ENCODE data around the gene ZNF654.
"Not testable (repeated sequence)": the region's sequence is repeated elsewhere in the genome, so short reads cannot be mapped to it uniquely, and the experiment has no call there.

Gene ZNF654

DNA sequence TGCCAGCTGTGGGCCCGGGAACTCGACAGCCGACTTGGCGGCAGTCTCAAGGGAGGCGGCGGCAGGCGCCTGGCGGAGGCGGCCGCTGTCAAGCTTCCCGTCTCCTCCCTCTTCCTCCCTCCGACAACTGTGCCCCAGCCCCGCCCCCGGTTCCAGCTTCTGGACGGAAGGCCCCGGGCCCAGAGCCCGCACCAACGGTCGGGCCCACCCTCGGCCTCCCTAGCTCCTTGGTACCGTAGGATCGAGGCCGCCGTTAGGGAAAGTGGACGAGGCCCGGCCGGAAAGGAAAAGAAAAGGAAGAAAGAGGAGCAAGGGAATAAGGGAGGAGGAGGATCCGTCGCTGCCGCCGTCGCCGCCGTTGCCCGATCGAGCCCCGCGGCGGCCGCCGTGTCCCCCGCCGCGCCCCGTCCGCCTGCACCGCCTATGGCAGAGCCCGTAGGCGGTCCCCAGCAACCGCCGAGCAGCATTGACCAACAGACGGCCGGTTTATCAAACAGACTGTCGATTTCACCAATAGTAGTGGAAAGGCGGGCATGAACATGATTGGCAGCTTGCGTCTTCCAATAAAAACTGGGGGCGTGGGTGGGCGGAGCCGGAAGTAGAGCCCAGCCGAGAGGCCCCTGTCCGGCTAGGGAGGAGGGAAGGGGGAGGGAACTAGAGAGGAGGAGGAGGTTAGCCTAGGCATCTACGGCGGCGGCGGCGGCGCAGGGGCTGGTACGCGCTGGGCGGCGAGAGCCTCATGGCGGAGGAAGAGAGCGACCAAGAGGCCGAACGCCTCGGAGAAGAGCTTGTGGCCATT lies at the start of gene ZNF654, which contains the start of gene CGGBP1:
TSS of gene ZNF654 (plus strand) at position 675 of the 799 bp plus-strand sequence. CDS start at position 740, 65 bp downstream.
TSS of gene CGGBP1 (minus strand) at position 425 of the 799 bp plus-strand sequence. CDS start 3,029 bp downstream, outside the sequence.
- Mint-ChIP-seq H3K4me3 (peak within 1 kb of the TSS; percentile 99), H3K27ac (peak within 1 kb of the TSS; percentile 95), H3K36me3 (peaks cover 16% of the 10 kb centered on the region), H3K27me3 (no peaks in the 10 kb centered on the region), H3K9me3 (ENCODE audit: low read depth) (no peaks in the 10 kb centered on the region), H3K4me1 (ENCODE audit: low read depth) (peaks cover 65% of the 10 kb centered on the region)

DNA sequence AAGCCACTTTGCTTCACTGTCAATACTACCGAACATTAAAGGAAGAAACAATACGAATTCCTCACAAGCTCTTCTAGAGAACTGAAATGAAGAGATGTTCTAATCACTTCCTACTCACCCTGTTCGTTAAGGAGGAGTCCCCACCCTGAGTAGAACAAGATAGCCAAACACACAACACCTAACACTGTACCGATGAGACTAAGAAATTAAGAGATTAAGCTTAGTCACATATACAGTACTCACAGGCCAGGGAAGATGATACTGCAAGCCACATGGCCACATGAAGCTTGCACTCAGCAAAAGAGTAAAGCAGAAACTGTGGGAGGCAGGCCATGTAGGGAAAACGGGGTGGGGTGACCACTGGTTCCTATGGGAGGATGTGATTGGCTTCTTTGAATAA lies 48.2 kb upstream of the ZNF654 start:
- Mint-ChIP-seq H3K36me3 (no peaks in the 10 kb centered on the region), H3K27me3 (no peaks in the 10 kb centered on the region), H3K27ac (no peak overlapping the region), H3K4me3 (no peak overlapping the region), H3K9me3 (ENCODE audit: low read depth) (no peaks in the 10 kb centered on the region), H3K4me1 (ENCODE audit: low read depth) (no peaks in the 10 kb centered on the region)

DNA sequence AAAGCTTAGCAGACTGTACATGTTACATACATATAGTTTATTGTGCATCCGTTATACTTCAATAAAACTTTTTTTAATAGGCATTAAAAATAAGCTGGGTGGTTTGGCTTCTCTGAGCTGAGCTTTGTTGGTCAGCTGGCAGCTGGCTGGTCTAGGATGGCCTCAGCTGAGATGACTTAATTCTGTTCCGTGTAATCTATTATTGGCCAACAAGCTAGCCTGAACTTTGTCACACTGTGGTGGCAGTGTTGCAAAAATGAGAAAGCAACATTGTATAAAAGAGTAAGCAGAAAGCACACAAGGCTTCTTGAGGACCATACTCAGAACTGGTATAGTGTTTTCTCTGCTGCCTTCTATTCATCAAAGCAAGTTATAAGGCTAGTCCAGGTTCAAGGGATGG lies 45.5 kb upstream of the ZNF654 start:
- H3K4me3 Mint-ChIP-seq: no peak overlapping the region
- H3K9me3 Mint-ChIP-seq (ENCODE audit: low read depth): no peaks in the 10 kb centered on the region
- H3K27me3 Mint-ChIP-seq: peaks cover 1% of the 10 kb centered on the region
- peaks cover 3% of the 10 kb centered on the region for H3K4me1 Mint-ChIP-seq (ENCODE audit: low read depth)
- H3K27ac Mint-ChIP-seq: no peak overlapping the region
- H3K36me3 Mint-ChIP-seq: no peaks in the 10 kb centered on the region

DNA sequence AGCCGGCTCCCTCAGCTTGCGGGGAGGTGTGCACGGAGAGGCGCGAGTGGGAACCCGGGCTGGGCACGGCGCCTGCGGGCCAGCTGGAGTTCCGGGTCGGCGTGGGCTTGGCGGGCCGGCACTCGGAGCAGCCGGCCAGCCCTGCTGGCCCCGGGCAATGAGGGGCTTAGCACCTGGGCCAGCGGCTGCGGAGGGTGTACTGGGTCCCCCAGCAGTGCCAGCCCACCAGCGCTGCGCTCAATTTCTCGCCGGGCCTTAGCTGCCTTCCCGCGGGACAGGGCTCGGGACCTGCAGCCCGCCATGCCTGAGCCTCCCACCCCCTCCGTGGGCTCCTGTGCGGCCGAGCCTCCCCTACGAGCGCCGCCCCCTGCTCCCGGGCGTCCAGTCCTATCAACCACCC lies 43.4 kb upstream of the ZNF654 start:
- not testable (repeated sequence) for H3K36me3 Mint-ChIP-seq; H3K27me3 Mint-ChIP-seq; H3K4me1 Mint-ChIP-seq (ENCODE audit: low read depth); H3K4me3 Mint-ChIP-seq; H3K27ac Mint-ChIP-seq; H3K9me3 Mint-ChIP-seq (ENCODE audit: low read depth)

DNA sequence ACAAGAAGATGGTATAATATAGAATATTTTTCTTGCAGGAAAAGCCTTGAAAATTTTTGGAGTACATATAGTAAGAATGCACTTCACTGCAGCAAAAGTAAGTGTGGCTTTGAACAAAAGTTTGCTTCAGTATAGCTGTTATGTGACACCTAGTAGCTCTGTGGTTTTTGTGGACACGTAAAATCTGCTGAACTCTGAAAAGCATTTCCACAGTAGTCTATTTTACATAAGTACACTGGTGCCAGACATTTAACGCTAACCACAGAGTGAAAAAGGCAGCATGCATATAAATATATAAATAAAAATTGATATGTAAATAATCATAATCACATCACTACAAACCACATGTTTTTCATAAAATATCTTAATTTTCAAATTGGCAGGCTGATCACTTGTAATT lies 40.0 kb upstream of the ZNF654 start:
- Mint-ChIP-seq H3K4me1 (ENCODE audit: low read depth) (peaks cover 6% of the 10 kb centered on the region), H3K9me3 (ENCODE audit: low read depth) (no peaks in the 10 kb centered on the region), H3K27ac (no peak overlapping the region), H3K36me3 (no peaks in the 10 kb centered on the region), H3K4me3 (no peak overlapping the region), H3K27me3 (peaks cover 1% of the 10 kb centered on the region)

DNA sequence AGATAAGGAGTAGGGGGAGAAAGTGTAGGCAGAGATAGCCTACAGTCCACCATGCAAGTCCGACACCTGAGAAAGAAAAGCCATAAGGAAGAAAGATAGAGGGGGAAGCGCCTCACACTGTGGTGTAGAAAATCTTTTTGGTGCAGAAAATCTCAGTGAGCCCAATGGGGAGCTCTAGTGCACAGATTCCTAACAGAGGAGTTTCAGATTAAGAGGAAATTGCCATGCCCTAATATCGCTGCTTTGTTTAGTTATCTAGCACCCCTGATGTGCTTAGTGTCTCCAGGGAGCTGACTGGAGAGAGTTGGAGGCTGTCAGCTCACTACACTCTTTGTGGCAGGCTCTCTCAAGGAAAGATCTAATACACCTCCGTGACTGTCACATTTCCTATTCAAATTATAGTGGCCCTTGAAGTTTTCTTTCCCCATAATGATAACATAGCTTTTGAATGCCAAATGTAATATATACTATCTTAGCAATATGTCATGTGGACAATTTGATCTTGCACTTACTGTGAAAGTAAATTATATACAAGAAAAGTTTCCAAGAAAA lies 34.0 kb upstream of the ZNF654 start:
- Mint-ChIP-seq H3K4me3 (no peak overlapping the region), H3K27me3 (no peaks in the 10 kb centered on the region), H3K27ac (no peak overlapping the region), H3K4me1 (ENCODE audit: low read depth) (peaks cover 7% of the 10 kb centered on the region), H3K36me3 (no peaks in the 10 kb centered on the region), H3K9me3 (ENCODE audit: low read depth) (no peaks in the 10 kb centered on the region)

DNA sequence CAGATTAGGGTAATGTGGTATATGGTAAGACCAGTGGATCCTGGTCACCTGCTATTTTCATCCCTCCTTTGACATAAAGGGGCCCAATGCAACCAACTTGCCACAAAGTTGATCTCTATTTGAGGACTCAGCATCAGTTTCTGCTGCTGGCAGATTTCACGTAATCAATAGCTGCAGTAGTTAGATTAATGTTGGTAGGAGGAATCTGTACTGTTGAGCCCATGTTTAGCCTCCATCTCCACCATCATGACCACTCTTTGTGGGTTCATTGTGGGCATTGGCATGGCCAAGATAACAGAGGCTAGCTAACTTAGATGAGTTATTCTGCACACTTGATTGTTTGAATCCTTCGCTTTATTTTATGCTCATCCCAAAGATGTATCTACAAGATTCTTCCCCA lies 30.2 kb upstream of the ZNF654 start:
- H3K36me3 Mint-ChIP-seq: no peaks in the 10 kb centered on the region

DNA sequence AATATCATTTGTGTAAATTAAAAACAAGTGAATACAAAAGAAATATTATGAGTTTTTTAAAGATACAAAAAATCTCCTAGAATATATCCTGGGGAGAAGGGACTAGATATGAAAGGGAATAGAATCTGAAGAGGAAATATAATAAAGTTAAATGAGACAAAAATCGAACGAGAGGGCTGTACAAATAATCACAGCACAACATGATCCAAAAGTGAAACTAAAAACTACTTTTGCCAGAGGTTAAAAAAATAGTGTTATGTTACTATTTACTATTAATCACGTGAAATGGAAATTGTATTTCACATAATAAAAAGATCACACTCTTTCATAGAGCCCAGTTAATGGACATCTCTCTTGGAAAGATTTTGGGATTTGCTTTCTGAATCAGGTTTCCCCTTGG lies 28.8 kb upstream of the ZNF654 start:
- Mint-ChIP-seq H3K27ac (no peak overlapping the region), H3K9me3 (ENCODE audit: low read depth) (no peaks in the 10 kb centered on the region), H3K4me3 (peak overlapping the region; percentile 55), H3K36me3 (no peaks in the 10 kb centered on the region), H3K27me3 (no peaks in the 10 kb centered on the region), H3K4me1 (ENCODE audit: low read depth) (peaks cover 38% of the 10 kb centered on the region)

More for the DNA sequence above, 30.2 kb upstream of the ZNF654 start:
- Mint-ChIP-seq H3K9me3 (ENCODE audit: low read depth) (no peaks in the 10 kb centered on the region), H3K27me3 (no peaks in the 10 kb centered on the region), H3K4me3 (no peak overlapping the region), H3K4me1 (ENCODE audit: low read depth) (peaks cover 32% of the 10 kb centered on the region), H3K27ac (no peak overlapping the region)

DNA sequence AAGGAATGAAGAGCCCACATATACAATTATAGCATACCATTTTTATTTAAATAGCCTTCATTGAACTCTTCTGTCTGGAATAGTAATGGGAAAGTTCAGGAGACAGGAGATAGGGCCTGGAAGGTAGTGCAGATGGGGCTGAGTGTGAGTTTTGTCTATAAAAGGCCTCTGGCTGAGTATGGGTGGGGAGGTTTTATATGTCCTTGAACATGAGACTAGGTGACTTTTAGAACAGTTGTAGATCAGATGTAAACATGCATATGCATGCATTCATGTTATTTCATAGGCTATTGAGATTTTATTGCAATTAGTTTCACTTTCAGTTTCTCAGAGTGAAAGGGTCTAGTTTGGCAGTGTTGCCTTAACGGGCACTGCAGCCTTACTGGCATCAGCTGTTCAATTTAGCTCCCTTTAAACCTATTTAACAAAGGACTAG lies 27.4 kb upstream of the ZNF654 start:
- Mint-ChIP-seq H3K27me3 (no peaks in the 10 kb centered on the region), H3K4me1 (ENCODE audit: low read depth) (peaks cover 38% of the 10 kb centered on the region), H3K27ac (peak overlapping the region; percentile 84), H3K4me3 (peak overlapping the region; percentile 90), H3K36me3 (no peaks in the 10 kb centered on the region), H3K9me3 (ENCODE audit: low read depth) (no peaks in the 10 kb centered on the region)

DNA sequence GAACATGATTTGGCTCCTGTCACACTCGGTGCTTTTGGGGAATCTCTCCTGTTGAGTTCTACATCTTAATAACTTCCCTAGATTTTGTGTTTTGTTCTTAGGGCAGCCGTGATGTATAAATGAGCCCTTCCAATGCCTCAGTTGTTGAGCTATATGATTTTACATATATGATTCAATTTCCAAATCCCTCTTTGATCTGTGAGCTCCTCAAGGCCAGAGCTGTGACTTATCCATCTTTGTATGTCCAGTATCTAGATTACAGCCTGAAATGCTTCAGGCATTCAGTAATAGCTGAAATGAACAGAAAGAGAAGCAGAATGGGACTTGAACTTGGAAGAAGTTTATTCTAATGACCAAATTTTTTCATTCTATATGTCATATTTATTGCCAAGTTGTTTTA lies 26.8 kb upstream of the ZNF654 start:
- Mint-ChIP-seq H3K9me3 (ENCODE audit: low read depth) (no peaks in the 10 kb centered on the region), H3K4me1 (ENCODE audit: low read depth) (peaks cover 38% of the 10 kb centered on the region), H3K4me3 (peak overlapping the region; percentile 90), H3K27me3 (no peaks in the 10 kb centered on the region), H3K36me3 (no peaks in the 10 kb centered on the region), H3K27ac (peak overlapping the region; percentile 80)

DNA sequence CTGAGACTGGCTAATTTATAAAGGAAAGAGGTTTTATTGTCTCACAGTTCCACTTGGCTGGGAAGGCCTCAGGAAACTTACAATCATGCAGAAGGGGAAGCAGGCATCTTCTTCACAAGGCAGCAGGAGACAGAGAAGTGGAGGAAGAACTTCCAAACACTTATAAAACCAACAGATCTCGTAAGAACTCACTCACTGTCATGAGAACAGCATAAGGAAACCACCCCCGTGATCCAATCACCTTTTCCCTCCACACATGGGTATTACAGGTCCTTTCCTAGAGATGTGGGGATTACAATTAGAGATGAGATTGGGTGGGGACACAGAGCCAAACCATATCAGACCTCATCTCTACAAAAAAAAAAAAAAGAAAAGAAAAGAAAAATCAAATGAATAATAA lies 26.0 kb upstream of the ZNF654 start:
- Mint-ChIP-seq H3K4me1 (ENCODE audit: low read depth) (peaks cover 38% of the 10 kb centered on the region), H3K36me3 (no peaks in the 10 kb centered on the region), H3K9me3 (ENCODE audit: low read depth) (no peaks in the 10 kb centered on the region), H3K27ac (peak overlapping the region; percentile 62), H3K27me3 (peaks cover 4% of the 10 kb centered on the region), H3K4me3 (no peak overlapping the region)

DNA sequence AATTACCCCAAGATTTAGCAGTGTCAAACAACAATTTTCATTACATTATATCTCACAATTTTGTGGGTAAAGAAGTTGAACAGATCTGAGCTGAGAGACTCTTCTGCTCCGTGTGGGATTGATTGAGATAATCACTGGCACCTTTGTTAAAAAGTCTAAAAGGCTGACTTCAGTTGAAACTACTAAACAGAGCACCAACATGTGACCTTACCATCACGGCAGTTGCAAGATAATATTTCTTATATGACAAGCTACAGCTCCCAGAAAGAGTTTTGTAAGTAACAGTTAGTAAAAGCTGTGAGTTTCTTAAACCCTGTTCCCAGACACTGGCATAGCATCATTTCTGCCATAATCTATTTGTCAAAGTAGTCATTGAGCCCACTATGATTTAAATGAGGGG lies 25.2 kb upstream of the ZNF654 start:
- Mint-ChIP-seq H3K4me1 (ENCODE audit: low read depth) (peaks cover 38% of the 10 kb centered on the region), H3K27ac (no peak overlapping the region), H3K36me3 (no peaks in the 10 kb centered on the region), H3K27me3 (peaks cover 4% of the 10 kb centered on the region), H3K4me3 (no peak overlapping the region), H3K9me3 (ENCODE audit: low read depth) (no peaks in the 10 kb centered on the region)

DNA sequence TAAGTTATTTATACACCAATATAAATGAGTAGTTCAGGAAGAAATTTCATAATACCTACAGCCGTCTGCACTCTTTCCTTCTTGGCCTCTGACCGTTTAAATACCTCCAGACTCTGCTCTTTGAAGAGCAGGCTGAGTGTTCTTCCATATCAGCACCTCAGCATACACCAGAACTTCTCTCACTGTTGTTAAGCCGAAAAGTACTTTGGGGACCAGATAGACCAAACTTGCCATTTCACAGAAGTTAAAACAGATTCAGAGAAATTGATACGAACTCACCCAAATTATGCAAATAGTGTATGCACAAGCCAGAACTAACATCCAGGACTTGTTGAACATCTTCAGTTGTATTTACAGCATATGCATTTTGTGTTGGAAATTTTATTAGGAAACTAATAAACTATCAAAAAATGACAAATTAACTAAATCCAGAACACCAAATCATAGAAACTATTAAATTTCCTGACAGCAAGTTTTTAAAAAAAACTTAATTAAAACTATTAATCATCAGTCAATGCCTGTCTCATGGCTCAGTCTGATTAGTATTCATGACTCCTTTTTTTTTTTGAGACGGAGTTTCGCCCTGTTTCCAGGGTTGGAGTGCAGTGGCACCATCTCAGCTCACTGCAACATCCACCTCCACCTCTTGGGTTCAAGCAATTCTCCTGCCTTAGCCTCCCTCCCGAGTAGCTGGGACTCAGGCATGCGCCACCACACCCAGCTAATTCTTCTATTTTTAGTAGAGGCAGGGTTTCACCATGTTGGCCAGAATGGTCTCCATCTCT lies 24.4 kb upstream of the ZNF654 start:
- Mint-ChIP-seq H3K27me3 (peaks cover 4% of the 10 kb centered on the region), H3K36me3 (no peaks in the 10 kb centered on the region), H3K4me1 (ENCODE audit: low read depth) (peaks cover 35% of the 10 kb centered on the region), H3K4me3 (no peak overlapping the region), H3K9me3 (ENCODE audit: low read depth) (no peaks in the 10 kb centered on the region), H3K27ac (no peak overlapping the region)

DNA sequence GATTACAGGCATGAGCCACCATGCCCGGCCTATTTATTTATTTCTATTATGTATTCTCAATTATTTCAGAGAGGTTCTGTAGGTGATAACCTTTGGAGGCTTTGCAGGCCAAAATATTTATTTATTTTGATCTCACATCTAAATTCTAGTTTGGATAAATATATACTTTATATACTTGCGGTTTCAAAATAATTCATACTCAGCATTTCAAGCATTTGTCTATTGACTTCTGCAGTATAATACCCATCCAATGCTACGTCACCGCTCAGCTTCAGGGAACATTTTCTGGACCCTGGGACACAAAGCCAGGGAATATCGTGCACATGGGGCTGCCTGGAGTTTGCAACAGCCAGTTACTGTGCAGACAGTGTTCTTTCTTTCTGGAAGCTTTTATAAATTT lies 22.8 kb upstream of the ZNF654 start:
- Mint-ChIP-seq H3K27ac (no peak overlapping the region), H3K4me1 (ENCODE audit: low read depth) (peaks cover 26% of the 10 kb centered on the region), H3K4me3 (no peak overlapping the region), H3K36me3 (no peaks in the 10 kb centered on the region), H3K9me3 (ENCODE audit: low read depth) (no peaks in the 10 kb centered on the region), H3K27me3 (peaks cover 4% of the 10 kb centered on the region)

DNA sequence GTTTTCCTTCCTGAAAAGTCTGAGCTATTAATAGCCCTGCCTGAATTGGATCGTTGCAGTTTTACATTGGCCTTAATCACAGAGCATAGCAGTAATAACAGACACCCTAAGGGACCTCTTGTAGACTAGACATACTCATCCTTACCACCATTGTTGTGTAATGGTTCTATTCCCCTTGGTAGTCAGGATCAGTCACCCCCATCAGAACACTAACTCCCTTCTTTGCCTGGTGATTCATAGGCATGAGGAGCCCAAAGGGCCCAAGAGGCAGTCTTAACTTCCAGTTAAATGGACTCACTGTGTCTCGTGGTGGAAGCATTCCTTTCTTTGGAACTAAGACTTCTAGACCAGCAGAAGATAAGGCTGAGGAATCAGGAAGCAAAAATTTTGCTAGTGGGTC lies 20.5 kb upstream of the ZNF654 start:
- H3K27ac Mint-ChIP-seq: no peak overlapping the region
- no peak overlapping the region for H3K4me3 Mint-ChIP-seq
- H3K4me1 Mint-ChIP-seq (ENCODE audit: low read depth): peaks cover 9% of the 10 kb centered on the region

More for the DNA sequence above, 20.5 kb upstream of the ZNF654 start:
- H3K9me3 Mint-ChIP-seq (ENCODE audit: low read depth): no peaks in the 10 kb centered on the region
- H3K27me3 Mint-ChIP-seq: peaks cover 4% of the 10 kb centered on the region
- no peaks in the 10 kb centered on the region for H3K36me3 Mint-ChIP-seq

Measured in activated naive CD8-positive, alpha-beta T cell (primary cell).